GM18508 (cell line): ENCODE data around the gene PDE7B.
"Not testable (repeated sequence)": the region's sequence is repeated elsewhere in the genome, so short reads cannot be mapped to it uniquely, and the experiment has no call there.

ENCODE experiments used
- ATAC-seq: cut with Tn5 transposase; IDR thresholded peaks from one replicate; pipeline ENCODE4 v1.9.1; 2021; ENCODE audit warnings: moderate number of reproducible peaks; ENCODE audit not compliant: insufficient read depth, unreplicated experiment

The PDE7B gene

GRCh38 chr6:136212608-136213007 is 361.1 kb downstream of the PDE7B start:
- ATAC-seq: no peak

DNA sequence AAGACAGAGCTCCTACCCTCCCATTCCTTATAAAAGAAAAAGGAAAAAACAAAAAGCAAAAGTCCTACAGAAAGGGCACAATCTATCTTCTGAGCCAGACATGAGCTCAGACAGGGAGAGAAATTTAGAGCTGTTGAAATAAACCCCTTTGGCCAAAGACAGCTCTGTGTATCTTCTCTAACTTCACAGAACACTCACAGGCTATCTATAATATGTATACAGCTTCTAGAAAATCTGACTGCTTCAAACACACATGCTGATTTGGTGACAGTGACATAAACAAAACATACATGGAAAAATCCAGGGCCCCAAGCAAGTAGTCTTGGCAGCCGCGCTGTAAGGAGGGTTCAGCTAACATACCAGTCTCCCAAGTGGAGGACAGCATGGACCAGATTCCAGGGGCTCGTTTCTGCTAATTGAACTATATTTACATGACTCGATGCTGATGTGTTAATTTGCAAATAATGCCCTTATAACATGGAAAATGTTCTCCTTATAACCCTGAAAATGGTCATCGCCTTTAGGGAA is 361.6 kb downstream of the PDE7B start:
- ATAC-seq: no peak

GRCh38 chr6:136213853-136214252 is 362.4 kb downstream of the PDE7B start:
- ATAC-seq: no peak

GRCh38 chr6:136216503-136217401 is 365.3 kb downstream of the PDE7B start:
- ATAC-seq: no peak

DNA sequence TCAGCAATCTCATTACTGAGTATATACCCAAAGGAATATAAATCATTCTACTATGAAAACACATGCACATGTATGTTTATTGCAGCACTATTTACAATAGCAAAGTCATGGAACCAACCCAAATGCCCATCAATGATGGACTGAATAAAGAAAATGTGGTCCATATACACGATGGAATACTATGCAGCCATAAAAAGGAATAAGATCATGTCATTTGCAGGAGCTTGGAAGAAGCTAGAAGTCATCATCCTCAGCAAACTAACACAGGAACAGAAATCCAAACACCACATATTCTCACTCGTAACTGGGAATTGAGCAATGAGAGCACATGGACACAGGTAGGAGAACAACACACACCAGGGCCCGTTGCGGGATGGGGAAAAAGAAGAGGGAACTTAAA is 373.5 kb downstream of the PDE7B start:
- ATAC-seq: not testable (repeated sequence)

DNA sequence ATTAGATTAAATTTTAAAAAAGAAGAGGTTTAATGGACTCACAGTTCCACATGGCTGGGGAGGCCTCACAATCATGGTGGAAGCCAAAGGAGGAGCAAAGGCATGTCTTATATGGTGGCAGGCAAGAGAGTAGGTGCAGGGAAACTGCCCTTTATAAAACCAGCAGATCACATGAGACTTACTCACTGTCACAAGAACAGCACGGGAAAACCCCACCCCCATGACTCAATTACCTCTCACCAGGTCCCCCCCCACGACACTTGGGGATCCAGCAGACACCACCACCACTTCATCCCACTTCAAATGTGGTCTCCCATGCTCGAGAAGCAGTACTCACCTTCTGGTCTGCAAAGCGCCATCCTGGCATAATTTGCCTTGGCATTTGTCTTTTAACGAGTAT is 374.0 kb downstream of the PDE7B start:
- ATAC-seq: no peak

- ATAC-seq: peak; percentile 64
These were observed 374.6 kb downstream of the PDE7B start for GRCh38 chr6:136226027-136226673.

DNA sequence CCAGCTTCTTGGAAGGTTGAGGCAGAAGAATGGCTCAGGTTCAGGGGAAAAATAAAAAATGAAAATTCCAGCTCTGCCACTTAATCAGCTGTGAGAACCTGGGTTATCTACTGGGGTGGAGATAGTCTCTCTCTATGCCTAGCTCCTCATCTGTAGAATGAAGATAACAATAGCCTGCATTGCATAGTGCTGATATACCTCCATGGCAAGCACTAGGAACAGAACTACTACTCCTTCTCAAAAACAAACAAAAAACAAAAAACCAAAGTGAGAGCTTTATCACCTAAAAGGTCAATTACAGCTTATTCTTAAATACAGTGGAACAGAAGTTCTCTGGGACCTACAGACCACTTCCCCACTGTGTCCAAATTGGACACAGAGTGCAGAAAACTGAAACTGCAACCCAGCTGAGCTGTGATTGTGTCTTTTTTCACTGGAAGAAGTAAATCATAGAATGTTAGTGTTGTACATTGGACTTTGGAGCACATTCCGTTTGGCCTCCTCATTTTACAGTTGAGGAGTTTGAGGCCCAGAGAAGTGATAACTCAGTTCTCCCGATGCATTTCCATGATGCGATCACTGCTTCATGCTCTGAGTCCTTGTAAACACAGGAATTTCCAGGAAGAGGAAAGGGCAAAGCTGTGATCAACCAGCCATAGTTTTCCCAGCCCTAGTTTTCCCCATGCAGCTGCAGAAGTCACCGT is 375.3 kb downstream of the PDE7B start:
- no peak for ATAC-seq

DNA sequence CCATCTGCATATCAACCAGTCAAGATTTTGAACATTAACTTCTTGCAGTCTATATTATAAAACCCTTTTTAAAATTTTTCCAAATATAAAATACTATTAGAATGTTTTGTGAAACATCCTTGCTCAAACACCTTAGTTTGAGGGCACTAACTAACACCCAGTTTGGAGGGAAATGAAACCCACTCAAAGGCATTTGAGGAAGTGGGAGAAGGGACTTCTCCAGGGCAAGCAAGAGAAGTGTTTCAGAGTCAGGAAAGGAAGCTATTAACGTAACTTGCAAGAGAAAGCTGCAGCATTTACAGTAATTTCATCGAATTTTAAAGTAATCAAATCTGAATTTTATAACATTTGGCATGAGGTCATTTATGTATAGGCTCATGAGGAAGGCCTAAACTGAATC is 377.3 kb downstream of the PDE7B start:
- ATAC-seq: no peak

GRCh38 chr6:136230219-136230853 is 378.8 kb downstream of the PDE7B start:
- ATAC-seq: no peak

- ATAC-seq: no peak
These were observed 381.2 kb downstream of the PDE7B start for GRCh38 chr6:136232701-136233100.

DNA sequence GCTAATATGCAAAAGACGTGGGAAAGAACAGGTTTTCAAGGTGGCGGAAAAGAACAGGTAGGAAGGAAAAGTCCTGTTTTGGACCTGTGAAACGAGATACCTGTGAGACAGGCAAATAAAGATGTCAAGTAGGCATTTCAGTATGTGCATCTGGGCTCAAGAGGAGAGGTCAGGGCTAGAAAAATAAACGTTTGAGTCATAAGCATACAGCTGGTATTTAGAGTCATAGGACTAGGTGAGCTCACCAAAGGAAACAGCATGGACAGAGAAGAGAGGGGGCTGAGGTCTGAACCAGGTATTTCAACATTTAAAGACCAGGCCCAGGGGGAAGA is 383.7 kb downstream of the PDE7B start:
- ATAC-seq: no peak

GRCh38 chr6:136236466-136237293 is 385.2 kb downstream of the PDE7B start:
- no peak for ATAC-seq

- ATAC-seq: no peak
These were observed 392.6 kb downstream of the PDE7B start for GRCh38 chr6:136244061-136244616.
